ENCODE measurements around the gene LRRC4C.

DNA sequence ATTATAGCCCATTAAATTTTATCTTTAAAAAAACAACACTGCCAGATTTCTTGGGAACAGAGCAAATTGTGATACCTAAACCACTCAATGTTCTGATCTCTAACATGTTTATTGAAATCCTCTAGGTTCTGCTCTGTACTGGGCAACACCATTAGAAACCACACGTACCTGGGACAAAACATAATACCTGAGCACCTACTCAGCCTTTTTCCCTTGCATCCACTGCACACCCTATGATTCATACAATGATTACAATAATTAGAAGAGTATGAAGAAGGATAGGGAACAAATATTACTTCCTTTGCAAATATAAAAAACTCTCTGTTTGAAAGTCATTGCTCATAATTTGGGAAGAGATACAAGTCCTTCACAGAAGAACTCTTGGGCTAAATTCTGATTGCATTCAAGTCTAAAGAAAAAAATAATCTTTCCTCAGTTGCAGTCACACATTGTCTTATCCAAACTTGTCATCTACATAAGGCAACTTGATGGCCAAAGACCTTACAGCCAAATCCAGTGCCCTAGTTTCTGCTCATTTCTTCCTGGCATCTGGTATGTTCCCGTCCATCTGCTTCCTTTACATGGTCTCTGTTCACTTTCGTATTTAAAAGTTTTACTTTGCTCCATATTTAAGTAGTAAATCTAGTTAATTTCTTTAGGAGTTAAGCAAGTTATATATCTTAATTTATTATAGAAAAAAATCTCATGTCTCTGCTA is 407.4 kb downstream of the LRRC4C start:
- TF ChIP-seq CTCF (IDR thresholded peaks at IDR 0.05; ENCODE audit: poor library complexity, severe bottlenecking) = no peak
- TF ChIP-seq RAD21 (conservative IDR thresholded peaks at IDR 0.05) = no peak
- no peak for TF ChIP-seq TAF1 (IDR thresholded peaks at IDR 0.05; ENCODE audit: low read depth)
- TF ChIP-seq SMC3 (conservative IDR thresholded peaks at IDR 0.05; ENCODE audit: poor library complexity) = no peak
- TF ChIP-seq, protein P1, sequence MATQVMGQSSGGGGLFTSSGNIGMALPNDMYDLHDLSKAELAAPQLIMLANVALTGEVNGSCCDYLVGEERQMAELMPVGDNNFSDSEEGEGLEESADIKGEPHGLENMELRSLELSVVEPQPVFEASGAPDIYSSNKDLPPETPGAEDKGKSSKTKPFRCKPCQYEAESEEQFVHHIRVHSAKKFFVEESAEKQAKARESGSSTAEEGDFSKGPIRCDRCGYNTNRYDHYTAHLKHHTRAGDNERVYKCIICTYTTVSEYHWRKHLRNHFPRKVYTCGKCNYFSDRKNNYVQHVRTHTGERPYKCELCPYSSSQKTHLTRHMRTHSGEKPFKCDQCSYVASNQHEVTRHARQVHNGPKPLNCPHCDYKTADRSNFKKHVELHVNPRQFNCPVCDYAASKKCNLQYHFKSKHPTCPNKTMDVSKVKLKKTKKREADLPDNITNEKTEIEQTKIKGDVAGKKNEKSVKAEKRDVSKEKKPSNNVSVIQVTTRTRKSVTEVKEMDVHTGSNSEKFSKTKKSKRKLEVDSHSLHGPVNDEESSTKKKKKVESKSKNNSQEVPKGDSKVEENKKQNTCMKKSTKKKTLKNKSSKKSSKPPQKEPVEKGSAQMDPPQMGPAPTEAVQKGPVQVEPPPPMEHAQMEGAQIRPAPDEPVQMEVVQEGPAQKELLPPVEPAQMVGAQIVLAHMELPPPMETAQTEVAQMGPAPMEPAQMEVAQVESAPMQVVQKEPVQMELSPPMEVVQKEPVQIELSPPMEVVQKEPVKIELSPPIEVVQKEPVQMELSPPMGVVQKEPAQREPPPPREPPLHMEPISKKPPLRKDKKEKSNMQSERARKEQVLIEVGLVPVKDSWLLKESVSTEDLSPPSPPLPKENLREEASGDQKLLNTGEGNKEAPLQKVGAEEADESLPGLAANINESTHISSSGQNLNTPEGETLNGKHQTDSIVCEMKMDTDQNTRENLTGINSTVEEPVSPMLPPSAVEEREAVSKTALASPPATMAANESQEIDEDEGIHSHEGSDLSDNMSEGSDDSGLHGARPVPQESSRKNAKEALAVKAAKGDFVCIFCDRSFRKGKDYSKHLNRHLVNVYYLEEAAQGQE (IDR thresholded peaks at IDR 0.05; ENCODE audit: borderline replicate concordance) = no peak
- TF ChIP-seq EZH2 (IDR thresholded peaks at IDR 0.05; ENCODE audit: borderline replicate concordance, insufficient read depth, low read length, poor library complexity, severe bottlenecking) = no peak
- no peak for TF ChIP-seq MXI1 (conservative IDR thresholded peaks at IDR 0.05; ENCODE audit: poor library complexity, severe bottlenecking)

Data from neural cell (in vitro differentiated cells).